GM12864 (cell line): ENCODE measurements around the gene ZNG1A.
"Not testable (repeated sequence)": the region's sequence is repeated elsewhere in the genome, so short reads cannot be mapped to it uniquely, and the experiment has no call there.

Source experiments
- DNase-seq: peaks from one replicate; pipeline ENCODE4 v3.0.0-alpha.2; 2011; ENCODE audit warnings: low read depth
- H3K4me3 ChIP-seq: 2 replicates; pipeline ENCODE4 v1.5.1; 2011; ENCODE audit warnings: mild to moderate bottlenecking, low read depth, low read length, control low read depth
- TF ChIP-seq, protein P1 (sequence below): IDR thresholded peaks from 2 replicates; pipeline ENCODE4 v1.5.1; 2011; ENCODE audit warnings: low read depth, mild to moderate bottlenecking, moderate library complexity, low read length, control low read depth, inconsistent platforms; ENCODE audit errors: missing control alignments

Gene ZNG1A

DNA sequence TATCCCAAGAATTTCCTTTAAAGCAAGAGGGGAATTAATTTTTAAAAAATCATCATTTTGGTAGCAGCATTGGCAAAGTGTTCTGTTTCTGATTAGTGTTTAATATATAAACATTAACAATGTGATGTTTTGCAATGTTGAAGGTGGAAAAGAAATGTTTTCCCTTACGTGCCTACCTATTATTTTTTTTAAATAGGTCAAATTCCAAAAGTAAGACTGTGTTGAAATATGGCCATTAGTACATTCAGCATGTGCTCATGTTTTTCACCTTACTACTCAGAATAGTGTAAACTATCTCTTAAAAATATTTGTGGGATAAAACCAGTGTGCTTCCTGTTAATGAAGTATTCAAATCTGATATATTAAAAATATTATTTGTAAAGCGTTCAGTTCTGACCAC, 39.1 kb upstream of the ZNG1A start:
- TF ChIP-seq, protein P1, sequence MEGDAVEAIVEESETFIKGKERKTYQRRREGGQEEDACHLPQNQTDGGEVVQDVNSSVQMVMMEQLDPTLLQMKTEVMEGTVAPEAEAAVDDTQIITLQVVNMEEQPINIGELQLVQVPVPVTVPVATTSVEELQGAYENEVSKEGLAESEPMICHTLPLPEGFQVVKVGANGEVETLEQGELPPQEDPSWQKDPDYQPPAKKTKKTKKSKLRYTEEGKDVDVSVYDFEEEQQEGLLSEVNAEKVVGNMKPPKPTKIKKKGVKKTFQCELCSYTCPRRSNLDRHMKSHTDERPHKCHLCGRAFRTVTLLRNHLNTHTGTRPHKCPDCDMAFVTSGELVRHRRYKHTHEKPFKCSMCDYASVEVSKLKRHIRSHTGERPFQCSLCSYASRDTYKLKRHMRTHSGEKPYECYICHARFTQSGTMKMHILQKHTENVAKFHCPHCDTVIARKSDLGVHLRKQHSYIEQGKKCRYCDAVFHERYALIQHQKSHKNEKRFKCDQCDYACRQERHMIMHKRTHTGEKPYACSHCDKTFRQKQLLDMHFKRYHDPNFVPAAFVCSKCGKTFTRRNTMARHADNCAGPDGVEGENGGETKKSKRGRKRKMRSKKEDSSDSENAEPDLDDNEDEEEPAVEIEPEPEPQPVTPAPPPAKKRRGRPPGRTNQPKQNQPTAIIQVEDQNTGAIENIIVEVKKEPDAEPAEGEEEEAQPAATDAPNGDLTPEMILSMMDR = no peak
- DNase-seq = no peak
- H3K4me3 ChIP-seq = peak overlapping the region; percentile 35

DNA sequence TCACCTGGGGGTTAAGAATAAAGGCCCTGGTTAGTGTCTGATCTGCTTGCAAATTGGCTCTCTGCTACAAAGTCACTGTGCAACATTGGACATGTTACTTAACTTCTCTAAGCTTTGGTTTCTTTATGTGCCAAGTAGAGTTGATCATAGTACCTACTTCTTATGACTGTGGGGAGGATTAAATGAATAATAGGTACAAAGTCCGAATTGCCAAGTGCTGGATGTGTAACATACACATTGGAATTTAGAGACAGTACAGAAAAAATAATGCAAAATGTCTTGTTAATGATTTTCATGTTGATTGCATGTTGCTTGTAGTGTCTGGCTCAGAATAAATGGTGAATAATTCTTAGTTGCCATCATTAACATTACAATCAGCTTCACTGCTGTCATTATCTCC, 38.0 kb upstream of the ZNG1A start:
- TF ChIP-seq, protein P1 = no peak
- H3K4me3 ChIP-seq = peak overlapping the region; percentile 86
- DNase-seq = no peak

DNA sequence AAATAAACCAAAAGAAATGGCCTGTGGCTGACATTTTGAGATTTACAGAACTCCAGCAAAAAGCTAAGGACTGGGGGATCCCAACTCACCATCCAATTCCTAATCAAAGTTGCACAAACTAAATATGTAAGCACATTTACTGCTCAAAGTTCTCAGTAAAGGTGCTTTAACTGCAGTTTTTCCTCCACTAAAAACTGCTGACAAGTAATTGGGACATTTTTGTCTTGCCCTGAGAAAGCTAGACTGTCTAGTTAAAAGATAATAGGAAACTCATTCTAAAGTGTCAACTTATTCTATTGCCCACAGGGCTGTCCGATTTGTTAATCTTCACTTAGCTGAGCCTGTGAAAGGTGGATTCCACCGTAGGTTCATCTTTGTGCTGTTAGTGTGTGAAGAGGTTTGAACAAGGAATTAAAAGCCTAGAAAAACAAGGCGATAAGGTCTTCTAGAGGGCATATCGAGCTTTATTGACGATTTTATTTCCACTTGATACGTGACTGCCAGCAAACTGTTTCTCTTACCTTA, 36.8 kb upstream of the ZNG1A start:
- peak overlapping the region; percentile 86 for H3K4me3 ChIP-seq
- TF ChIP-seq, protein P1 = no peak
- no peak for DNase-seq

DNA sequence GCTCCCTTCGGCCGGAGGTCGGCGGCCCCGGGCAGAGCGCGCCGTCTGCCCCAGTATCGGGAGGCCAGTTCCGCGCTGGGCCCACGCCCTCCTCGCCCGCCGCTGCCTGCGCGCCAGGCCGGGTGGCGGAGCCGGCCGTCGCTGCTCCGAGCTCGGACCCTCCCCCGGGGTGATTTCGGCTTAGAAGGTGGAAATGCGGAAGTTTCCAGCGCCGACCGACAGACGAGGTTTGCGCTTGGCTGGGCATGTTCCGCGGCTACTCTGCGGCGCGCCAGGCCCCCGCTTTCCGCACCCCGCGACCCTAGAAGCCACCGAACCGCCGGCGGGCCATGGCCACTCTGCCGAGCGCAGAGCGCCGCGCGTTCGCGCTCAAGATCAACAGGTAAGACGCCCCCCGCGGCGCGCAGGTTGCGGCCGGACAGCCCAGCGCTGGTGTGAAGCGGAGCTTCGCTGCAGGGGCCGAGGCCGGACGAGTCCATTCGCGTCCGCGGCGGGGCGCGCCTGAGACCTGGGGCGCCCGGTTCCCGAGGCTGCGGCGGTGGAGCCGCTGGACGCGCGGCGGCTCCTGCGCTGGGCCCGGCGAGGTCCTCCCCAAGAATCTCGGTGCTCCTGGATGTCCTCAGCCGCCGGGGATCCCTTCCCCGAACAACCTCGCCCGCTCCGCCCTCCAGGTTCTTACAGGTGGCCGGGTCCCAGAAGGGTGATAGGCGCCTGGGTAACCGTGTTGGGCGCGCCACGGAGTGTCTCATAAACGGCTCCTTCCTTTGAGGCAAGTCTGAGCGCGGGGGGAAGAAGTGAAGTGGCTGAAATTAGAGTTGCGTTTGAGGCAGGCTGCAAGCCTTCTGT, 36.0 kb upstream of the ZNG1A start, which contains the start of gene DOCK8:
DOCK8 (plus strand) TSS at position 218 of the 846 bp plus-strand sequence; CDS start at position 330, 112 bp downstream.
- peak within 1 kb of the TSS; percentile 86 for H3K4me3 ChIP-seq
- peak; percentile 60 for DNase-seq
- TF ChIP-seq, protein P1 = peak; percentile 59

DNA sequence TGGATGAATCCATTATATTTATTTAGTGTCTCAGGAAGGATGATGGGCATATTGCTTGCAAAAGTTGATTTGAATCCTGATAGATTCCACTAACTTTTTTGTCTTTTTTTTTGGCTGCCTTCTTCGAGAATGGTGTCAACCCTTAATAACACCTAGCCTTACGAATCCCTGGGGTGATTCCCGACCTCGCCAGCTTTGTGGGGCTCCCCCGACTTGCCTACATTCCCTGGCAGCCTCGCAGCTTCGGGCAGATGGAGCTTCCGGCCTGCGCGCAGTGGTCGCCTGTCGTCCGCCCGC, 35.4 kb upstream of the ZNG1A start:
- H3K4me3 ChIP-seq = peak overlapping the region; percentile 86
- DNase-seq = no peak
- TF ChIP-seq, protein P1 = no peak

DNA sequence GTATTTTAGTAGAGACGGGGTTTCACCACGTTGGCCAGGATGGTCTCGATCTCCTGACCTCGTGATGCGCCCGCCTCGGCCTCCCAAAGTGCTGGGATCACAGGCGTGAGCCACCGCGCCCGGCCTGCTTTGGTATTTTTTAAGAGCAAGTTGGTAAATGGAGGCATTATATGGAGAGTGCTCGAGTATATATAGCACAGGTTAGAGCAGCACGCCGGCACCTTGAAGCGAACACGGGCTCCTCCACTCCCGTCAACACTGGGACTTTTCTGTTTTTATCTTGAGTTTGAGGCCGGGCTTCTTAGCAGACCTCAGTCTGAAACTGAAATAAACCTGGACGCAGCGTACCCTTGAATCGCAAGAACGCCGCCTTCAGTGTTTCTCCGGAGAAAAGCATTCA, 35.0 kb upstream of the ZNG1A start:
- H3K4me3 ChIP-seq = peak overlapping the region; percentile 86; the same call in 1 of the 2 replicates

DNA sequence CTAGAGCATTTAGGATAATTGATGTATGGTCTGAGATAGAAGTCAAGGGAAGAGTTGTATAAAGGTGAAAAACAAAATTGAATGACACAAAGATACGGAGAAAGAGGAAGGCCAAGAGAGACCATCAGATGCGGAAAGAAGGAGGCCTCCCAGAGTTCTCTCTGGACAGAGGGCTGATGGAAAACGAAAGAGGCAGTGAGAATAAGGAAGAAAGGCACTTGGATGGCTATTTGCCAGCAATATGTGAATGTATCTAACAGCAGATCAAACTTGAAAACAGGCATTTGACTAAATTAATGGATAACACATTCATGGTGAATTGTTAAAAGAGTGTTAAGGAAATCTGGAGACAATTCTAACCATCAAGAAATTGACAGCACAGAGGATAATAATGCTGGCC, 33.4 kb upstream of the ZNG1A start:
- DNase-seq = no peak
- H3K4me3 ChIP-seq = no peak overlapping the region
- TF ChIP-seq, protein P1 = no peak

More for the DNA sequence above, 35.0 kb upstream of the ZNG1A start:
- not testable (repeated sequence) for DNase-seq
